A673 (cell line): ENCODE results near the gene SYTL3. TPM values are rescaled to one million over a fixed set of nuclear protein-coding genes. Genes with fewer than 3 reads are reported as not detected.

ENCODE experiments used
- BruUV-seq: library from RNA; stranded (reverse); fragments of 400-500 nt; replicated peaks from 2 replicates; lab custom pipeline; 2021; lab: Mats Ljungman, UMichigan
- CTCF ChIA-PET: fragments of 300-600 bp; sonication (Branson Sonifier 250); formaldehyde crosslinking; loops from one replicate; lab custom pipeline; 2022; ENCODE audit warnings: antibody characterized with exemption; lab: Charles Lee
- POLR2A ChIA-PET: fragments of 300-600 bp; sonication (Branson Sonifier 250); formaldehyde crosslinking; loops from one replicate; lab custom pipeline; 2022; ENCODE audit warnings: antibody characterized with exemption; ENCODE audit not compliant: low non-redundant PET; lab: Charles Lee
- DNase-seq: peaks from one replicate; pipeline ENCODE4 v3.0.0-alpha.2; 2015; ENCODE audit warnings: low spot score
- H3K27ac ChIP-seq: fragments of 200-600 bp; sonication (generic); 2 replicates; pipeline ENCODE4 v1.5.1; 2016; ENCODE audit warnings: mixed run types, low read depth, mild to moderate bottlenecking, mixed read lengths, antibody characterized with exemption, low read length; ENCODE audit not compliant: poor library complexity, severe bottlenecking
- H3K27me3 ChIP-seq: fragments of 200-600 bp; sonication (generic); replicated peaks from 2 replicates; pipeline ENCODE4 v1.6.1; 2017; ENCODE audit warnings: mixed run types, low read depth, mild to moderate bottlenecking, mixed read lengths, antibody characterized with exemption, low read length; ENCODE audit not compliant: insufficient read depth, poor library complexity
- H3K36me3 ChIP-seq: fragments of 200-600 bp; sonication (generic); 2 replicates; pipeline ENCODE4 v1.6.1; 2016; ENCODE audit warnings: mixed run types, mild to moderate bottlenecking, mixed read lengths, antibody characterized with exemption, low read length; ENCODE audit not compliant: insufficient read depth, poor library complexity, severe bottlenecking
- H3K4me1 ChIP-seq: fragments of 200-600 bp; sonication (generic); 2 replicates; pipeline ENCODE4 v1.6.1; 2017; ENCODE audit warnings: mixed run types, mild to moderate bottlenecking, mixed read lengths, antibody characterized with exemption, low read length; ENCODE audit not compliant: insufficient read depth, poor library complexity, severe bottlenecking
- H3K4me3 ChIP-seq: fragments of 200-600 bp; sonication (generic); 2 replicates; pipeline ENCODE4 v1.5.1; 2016; ENCODE audit warnings: low read depth, mixed run types, mild to moderate bottlenecking, mixed read lengths, low read length; ENCODE audit not compliant: poor library complexity, severe bottlenecking
- H3K9me3 ChIP-seq: fragments of 200-600 bp; sonication (generic); 2 replicates; pipeline ENCODE4 v1.6.1; 2016; ENCODE audit warnings: mixed run types, low read depth, mild to moderate bottlenecking, mixed read lengths, antibody characterized with exemption, low read length; ENCODE audit not compliant: poor library complexity, severe bottlenecking
- CTCF ChIP-seq: fragments of 300-800, 200-600 bp; sonication (generic); conservative IDR thresholded peaks from 2 replicates; pipeline ENCODE4 v1.5.1; 2017; ENCODE audit warnings: low read depth, mild to moderate bottlenecking, antibody characterized with exemption, low read length, moderate library complexity, mixed read lengths
- EZH2 ChIP-seq: fragments of 200-600 bp; sonication (generic); IDR thresholded peaks from 2 replicates; pipeline ENCODE4 v1.6.1; 2017; ENCODE audit warnings: borderline replicate concordance, low read depth, mild to moderate bottlenecking, mixed read lengths, antibody characterized with exemption, low read length; ENCODE audit not compliant: poor library complexity, severe bottlenecking
- intact Hi-C: fragments of 100-400 bp; cut with micrococcal nuclease; formaldehyde crosslinking; loops from one replicate; pipeline ENCODE4 v1.10.0; 2022; ENCODE audit not compliant: unreplicated experiment
- total RNA-seq: library from RNA; stranded (reverse); gene quantifications from 2 replicates; pipeline ENCODE4 v1.2.3, GENCODE V29; 2021

The SYTL3 gene
- total RNA-seq, 1 experiment from 2014 or later: 0.82 TPM

- Histone ChIP-seq H3K36me3 (no peaks in the 10 kb centered on the region), H3K9me3 (no peaks in the 10 kb centered on the region), H3K27me3 (no peaks in the 10 kb centered on the region), H3K4me3 (no peak overlapping the region), H3K4me1 (no peaks in the 10 kb centered on the region), H3K27ac (no peak overlapping the region)
- ChIA-PET CTCF (no interaction called here), POLR2A (no interaction called here)
- no peak for DNase-seq
- TF ChIP-seq CTCF (no peak), EZH2 (no peak)
- BruUV-seq: no TSS peak
- intact Hi-C loops: no loop called here
Observed at GRCh38 chr6:158684745-158685324, 35.0 kb downstream of the SYTL3 start.

GRCh38 chr6:158686311-158686710 is 36.5 kb downstream of the SYTL3 start:
- Histone ChIP-seq H3K4me1 (no peaks in the 10 kb centered on the region), H3K9me3 (no peaks in the 10 kb centered on the region), H3K27me3 (no peaks in the 10 kb centered on the region), H3K36me3 (no peaks in the 10 kb centered on the region), H3K27ac (no peak overlapping the region), H3K4me3 (no peak overlapping the region)
- TF ChIP-seq EZH2 (no peak), CTCF (no peak)
- no peak for DNase-seq
- intact Hi-C loops: no loop called here
- POLR2A ChIA-PET: no interaction called here
- no TSS peak for BruUV-seq
- CTCF ChIA-PET: no interaction called here

GRCh38 chr6:158686791-158687381 is 37.0 kb downstream of the SYTL3 start:
- no peaks in the 10 kb centered on the region for H3K36me3 ChIP-seq
- POLR2A ChIA-PET: no interaction called here
- TF ChIP-seq EZH2 (no peak), CTCF (no peak)
- H3K27ac ChIP-seq: no peak overlapping the region
- H3K4me1 ChIP-seq: no peaks in the 10 kb centered on the region
- H3K9me3 ChIP-seq: no peaks in the 10 kb centered on the region
- no peaks in the 10 kb centered on the region for H3K27me3 ChIP-seq
- intact Hi-C loops: no loop called here
- BruUV-seq: no TSS peak
- CTCF ChIA-PET: no interaction called here
- H3K4me3 ChIP-seq: no peak overlapping the region
- DNase-seq: no peak
